Neuron (in vitro differentiated cells): ENCODE data around the gene NFE2L1.

Experiments used
- H2AFZ ChIP-seq: one replicate; pipeline ENCODE4 v1.6.1; 2013; ENCODE audit warnings: low read depth, mild to moderate bottlenecking, inconsistent platforms, low read length, moderate library complexity
- H3K27me3 ChIP-seq: one replicate; pipeline ENCODE4 v1.6.1; 2013; ENCODE audit warnings: low read length; ENCODE audit not compliant: insufficient read depth
- H3K36me3 ChIP-seq: one replicate; pipeline ENCODE4 v1.6.1; 2013; ENCODE audit warnings: low read length; ENCODE audit not compliant: insufficient read depth
- H3K4me1 ChIP-seq: one replicate; pipeline ENCODE4 v1.6.1; 2013; ENCODE audit warnings: low read length; ENCODE audit not compliant: insufficient read depth
- H3K4me3 ChIP-seq: 2 replicates; pipeline ENCODE4 v1.5.1; 2013; ENCODE audit warnings: mild to moderate bottlenecking, low read length, moderate library complexity
- H3K9me3 ChIP-seq: one replicate; pipeline ENCODE4 v1.6.1; 2013; ENCODE audit warnings: low read length

Gene NFE2L1

DNA sequence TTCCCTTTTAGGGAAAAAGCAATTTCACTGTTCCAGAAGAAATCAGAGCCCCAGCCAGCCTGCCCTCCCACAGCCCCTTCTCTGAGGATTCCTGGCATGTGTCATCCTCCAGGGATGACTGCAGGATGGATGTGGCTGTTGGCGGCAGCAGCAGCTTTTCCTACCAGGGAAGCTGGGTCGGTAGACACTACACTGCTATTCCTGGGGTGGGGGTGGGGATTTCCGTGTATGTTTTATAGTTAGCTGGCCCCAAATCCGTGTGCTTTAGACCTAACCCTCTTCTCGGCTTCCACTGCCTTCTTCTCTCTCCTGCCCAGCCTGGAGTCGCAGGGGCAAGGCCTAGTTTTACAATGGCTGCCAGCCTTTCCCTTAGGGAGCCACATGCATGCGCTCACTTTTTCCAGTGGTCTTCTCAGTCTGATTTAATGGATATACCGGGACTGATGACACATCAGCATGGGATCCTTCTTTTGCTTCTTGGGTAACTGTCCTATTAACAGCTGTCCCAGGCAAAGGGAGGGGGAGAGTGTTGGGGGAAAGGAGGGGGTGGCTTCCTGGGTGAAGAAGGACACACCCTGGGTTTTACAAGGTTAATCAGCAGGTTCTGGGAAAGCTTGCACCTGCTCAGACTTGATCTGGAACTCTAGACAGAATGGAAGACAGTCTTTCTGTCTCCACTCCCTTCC lies 2.7 kb upstream of the NFE2L1 start:
- H3K27me3 ChIP-seq: no peaks in the 10 kb centered on the region
- H3K36me3 ChIP-seq: peaks cover 1% of the 10 kb centered on the region
- no peaks in the 10 kb centered on the region for H3K9me3 ChIP-seq
- H3K4me1 ChIP-seq: peaks cover 26% of the 10 kb centered on the region
- no peak overlapping the region for H2AFZ ChIP-seq
- H3K4me3 ChIP-seq: no peak overlapping the region

DNA sequence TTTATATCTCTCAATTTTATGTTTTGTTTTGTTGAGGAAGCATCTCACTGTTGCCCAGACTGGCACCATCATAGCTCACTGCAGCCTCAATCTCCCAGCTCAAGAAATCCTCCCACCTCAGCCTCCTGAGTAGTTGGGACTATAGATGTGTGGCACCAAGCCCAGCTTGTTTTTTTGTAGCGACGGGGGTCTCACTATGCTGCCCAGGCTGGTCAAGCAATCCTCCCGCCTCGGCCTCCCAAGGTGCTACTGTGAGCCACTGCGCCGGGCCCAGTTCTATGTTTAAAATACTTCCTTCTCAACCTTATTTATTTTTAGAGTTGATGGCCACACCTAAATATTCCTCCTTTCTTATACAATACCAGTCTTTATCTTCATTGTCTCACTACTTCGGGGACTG lies 1.9 kb upstream of the NFE2L1 start:
- no peaks in the 10 kb centered on the region for H3K9me3 ChIP-seq
- no peaks in the 10 kb centered on the region for H3K27me3 ChIP-seq
- H2AFZ ChIP-seq: no peak overlapping the region
- H3K4me1 ChIP-seq: peaks cover 34% of the 10 kb centered on the region
- H3K36me3 ChIP-seq: peaks cover 10% of the 10 kb centered on the region
- H3K4me3 ChIP-seq: peak overlapping the region; percentile 74

DNA sequence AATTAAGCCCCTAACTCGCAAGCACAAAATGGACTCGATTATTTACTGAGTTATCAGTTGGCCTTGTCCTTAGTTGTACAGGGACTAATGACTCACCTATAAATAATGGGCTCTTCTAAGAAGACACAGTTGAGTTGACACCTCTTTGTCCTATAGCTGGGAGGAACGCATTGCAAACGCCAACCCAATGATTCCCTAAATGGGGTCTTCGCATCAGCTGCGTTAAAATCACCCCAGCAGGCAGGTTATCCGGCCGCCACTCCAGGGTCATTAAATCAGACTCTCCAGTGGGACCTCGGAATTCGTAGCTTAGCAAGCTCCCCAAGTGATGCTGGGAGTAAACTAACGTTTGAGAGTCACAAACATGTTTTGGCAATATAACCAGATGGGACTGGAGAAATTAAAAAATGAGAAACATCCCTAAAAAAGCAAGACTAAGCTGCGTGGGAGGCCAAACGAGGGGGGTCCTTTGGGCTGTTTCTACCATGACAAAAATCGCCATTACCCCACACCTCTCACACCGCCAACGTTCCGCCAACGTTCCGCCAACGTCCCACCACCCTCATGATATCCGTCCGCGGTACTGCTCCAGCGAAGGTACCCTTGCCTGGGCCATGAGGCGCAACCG lies 932 bp upstream of the NFE2L1 start:
- Histone ChIP-seq H3K4me3 (peak overlapping the region; percentile 74), H3K9me3 (no peaks in the 10 kb centered on the region), H3K27me3 (no peaks in the 10 kb centered on the region), H3K36me3 (peaks cover 16% of the 10 kb centered on the region), H2AFZ (peak overlapping the region; percentile 29), H3K4me1 (peaks cover 44% of the 10 kb centered on the region)

DNA sequence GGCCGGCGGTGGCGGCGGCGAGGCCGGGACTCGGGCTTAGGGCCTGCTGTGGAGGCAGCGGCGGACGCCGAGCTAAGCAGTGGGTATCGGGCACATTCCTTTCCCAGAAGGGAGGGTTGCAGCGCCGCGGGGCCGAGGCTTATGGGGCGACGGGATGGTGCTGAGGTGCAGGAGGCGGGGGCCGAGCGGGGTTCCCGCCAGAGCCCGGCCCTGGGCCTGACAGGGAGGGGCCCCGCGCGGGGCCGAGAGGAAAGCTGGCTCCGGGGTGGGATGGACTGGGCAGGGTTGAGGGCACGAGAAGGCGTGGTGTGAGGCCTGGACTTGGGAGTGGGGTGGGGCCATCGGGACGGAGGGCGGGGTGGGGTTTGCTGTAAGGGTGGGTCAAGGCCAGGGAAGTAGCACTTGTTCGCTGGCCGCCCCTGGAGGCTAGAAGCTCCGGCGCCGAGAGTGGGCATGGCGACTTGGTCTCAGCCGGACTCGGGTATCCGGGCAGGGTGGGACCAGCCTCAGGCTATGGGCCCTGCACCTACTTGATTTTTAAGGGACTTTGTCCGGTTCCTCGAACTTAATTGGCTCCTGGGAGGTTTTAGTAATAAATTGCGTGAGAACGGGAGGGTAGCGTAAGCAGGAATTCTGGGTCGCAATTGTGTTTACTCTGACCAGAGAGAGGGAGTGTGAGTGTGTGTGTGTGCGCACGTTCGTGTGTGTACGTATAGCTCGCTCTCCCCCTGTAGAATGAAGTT lies 396 bp downstream of the NFE2L1 start:
- Histone ChIP-seq H3K4me1 (peaks cover 57% of the 10 kb centered on the region), H3K4me3 (peak overlapping the region; percentile 76), H3K27me3 (no peaks in the 10 kb centered on the region), H2AFZ (no peak overlapping the region), H3K9me3 (no peaks in the 10 kb centered on the region), H3K36me3 (peaks cover 27% of the 10 kb centered on the region)

DNA sequence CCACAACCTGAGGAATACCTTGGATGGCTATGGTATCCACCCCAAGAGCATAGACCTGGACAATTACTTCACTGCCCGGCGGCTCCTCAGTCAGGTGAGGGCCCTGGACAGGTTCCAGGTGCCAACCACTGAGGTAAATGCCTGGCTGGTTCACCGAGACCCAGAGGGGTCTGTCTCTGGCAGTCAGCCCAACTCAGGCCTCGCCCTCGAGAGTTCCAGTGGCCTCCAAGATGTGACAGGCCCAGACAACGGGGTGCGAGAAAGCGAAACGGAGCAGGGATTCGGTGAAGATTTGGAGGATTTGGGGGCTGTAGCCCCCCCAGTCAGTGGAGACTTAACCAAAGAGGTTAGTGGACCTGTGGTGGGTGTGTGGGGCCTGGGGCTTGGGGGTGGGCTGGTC lies 3.1 kb downstream of the NFE2L1 start:
- Histone ChIP-seq H3K9me3 (no peaks in the 10 kb centered on the region), H3K4me3 (no peak overlapping the region), H3K27me3 (no peaks in the 10 kb centered on the region), H2AFZ (no peak overlapping the region), H3K36me3 (peaks cover 41% of the 10 kb centered on the region), H3K4me1 (peaks cover 73% of the 10 kb centered on the region)

DNA sequence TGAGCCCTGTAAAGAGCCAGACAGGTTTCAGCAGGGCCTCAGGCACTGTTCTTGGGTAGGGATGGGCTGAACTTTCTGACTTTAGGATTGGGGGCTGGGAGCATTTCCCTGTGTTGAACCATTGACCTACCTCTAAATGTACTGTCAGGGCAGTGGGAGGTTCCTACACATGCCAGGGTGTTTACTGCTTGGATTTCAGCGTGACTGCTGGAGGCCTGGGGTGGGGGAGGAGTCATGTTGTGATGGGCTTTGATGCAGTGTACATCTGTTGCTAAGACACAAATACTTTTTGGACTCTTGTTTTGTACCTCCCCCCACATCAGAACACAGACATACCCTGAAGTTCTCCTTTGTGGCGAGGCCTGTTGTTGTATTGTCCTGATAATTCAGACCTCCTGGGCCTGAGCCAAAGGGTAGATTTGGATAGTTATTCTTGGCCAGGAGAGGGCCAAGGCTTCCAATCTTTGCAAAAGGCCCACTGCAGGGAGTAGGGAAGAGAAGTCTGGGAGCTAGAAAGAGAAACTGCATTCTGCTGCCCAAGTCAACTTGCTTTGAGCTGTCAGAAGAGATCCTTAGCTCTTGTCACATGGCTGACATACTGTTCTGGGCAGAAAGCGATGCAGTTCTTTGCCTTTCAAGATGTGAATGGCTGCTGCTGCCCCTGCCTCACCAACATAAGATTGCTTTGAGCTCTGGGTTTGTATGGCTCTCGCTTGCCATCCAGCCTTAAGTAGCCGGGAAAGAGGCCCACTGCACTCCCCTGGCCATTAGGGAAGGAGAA lies 3.7 kb downstream of the NFE2L1 start:
- peaks cover 47% of the 10 kb centered on the region for H3K36me3 ChIP-seq

DNA sequence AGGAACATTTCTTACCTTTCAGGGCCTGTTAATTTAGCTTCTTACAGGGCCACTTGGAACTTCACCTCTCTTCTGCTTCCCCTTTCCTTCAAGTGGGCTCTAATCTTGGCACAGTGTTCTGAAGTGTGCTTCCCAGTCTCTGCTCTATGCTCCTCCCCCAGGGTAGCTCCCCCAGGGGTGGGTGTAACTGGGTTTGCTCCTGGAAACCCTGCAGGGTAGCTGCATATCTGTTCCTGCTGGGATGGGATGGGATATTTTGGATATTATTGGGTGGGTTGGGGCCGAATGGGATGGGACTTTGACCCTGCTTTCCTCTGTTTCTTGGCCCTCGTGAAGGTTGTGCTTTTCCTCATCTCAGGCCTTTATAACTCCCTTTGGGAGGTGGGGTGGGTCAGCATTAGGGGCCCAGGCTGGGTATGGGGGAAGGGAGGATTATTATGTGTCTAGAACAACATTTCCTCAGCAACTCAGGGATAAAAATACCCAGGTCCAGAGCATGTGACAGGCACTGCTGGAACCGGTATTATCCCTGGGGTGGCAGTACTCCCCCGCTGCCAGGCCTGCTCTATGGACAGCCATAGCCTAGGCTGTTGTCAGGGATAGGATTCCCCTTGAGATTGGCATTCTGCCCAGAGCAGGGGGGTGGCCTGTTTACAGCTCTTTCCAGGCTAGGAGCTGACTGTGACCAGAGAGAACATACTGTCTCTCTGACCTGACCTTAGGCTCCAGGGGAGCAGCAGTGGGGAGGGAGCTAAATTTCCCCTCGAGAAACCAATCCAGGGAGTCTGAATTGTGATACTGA lies 5.0 kb downstream of the NFE2L1 start:
- Histone ChIP-seq H3K4me1 (peaks cover 65% of the 10 kb centered on the region), H3K9me3 (no peaks in the 10 kb centered on the region), H3K27me3 (no peaks in the 10 kb centered on the region), H3K4me3 (no peak overlapping the region), H2AFZ (no peak overlapping the region), H3K36me3 (peaks cover 59% of the 10 kb centered on the region)

More for the DNA sequence above, 3.7 kb downstream of the NFE2L1 start:
- peaks cover 70% of the 10 kb centered on the region for H3K4me1 ChIP-seq
- no peak overlapping the region for H3K4me3 ChIP-seq
- H3K27me3 ChIP-seq: no peaks in the 10 kb centered on the region
- no peak overlapping the region for H2AFZ ChIP-seq
- H3K9me3 ChIP-seq: no peaks in the 10 kb centered on the region

DNA sequence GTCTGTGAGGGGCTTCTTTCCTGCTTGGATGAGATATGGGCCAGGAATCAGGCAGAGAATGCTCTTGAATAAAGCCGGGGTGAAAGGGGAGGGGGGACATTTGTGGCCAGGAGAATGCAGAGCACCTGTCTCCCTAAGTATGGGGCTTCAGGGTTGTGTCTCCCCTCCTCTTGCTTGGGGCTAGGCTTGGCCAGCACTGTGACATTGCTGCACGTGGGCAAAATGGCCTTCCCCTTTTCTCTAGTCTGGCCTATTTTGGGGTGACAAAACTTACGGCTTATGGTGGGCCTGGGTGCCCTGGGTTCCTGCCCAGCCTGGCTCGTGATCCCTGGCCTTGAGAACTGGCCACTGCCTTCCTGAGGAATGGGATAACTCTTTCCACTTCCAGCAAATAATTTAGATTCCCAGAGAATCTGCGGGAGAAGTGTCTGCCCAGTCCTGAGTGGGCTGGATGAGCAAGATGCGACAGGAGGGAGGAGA lies 5.6 kb downstream of the NFE2L1 start:
- H3K36me3 ChIP-seq: peaks cover 66% of the 10 kb centered on the region
- H3K27me3 ChIP-seq: no peaks in the 10 kb centered on the region
- H3K4me3 ChIP-seq: no peak overlapping the region
- H2AFZ ChIP-seq: no peak overlapping the region
- peaks cover 65% of the 10 kb centered on the region for H3K4me1 ChIP-seq
- H3K9me3 ChIP-seq: no peaks in the 10 kb centered on the region

DNA sequence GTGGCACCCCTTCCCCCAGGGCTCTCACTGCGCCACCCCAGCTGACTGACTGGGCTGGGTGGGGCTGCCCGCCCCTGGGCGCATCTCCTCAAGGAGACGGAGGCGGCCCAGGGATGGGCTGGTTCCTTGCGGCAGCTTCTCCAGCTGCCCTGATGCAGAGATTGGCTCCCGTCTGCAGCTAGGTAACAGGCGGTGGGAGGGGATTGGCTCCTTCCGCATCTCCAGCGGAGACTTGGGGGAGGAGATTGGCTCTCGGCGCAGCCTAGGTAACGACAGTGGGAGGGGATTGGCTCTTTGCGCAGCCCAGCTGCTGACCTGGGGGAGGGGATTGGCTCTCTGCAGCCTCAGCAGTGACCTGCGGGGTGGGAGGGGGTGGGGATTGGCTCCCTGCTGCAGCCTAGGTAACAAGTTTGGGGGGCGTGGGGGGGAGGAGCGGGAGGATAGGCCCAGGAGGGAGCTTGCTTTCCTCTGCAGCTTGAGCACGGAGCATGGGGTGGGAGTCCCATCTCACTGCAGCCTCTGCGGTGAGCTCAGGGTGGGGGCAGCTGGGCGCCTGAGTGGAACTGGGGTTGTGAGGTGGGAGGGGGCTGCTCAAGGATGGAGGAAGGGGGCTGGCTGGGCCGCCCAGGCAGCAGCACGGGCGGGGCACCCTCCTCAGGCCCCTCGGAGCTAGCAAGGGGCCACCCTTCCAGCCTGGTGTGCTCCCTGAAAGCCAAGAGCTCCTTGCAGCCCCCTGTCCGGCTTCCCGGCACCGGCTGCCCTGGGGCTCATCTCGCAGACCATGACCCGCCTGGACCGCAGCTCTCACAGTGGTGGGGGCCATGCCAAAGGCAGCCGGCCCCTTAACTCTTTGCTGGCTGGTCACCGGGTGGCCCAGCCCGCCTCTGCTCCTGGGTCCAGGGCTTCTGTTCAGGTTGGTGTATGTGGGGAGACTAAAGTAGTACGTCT lies 6.4 kb downstream of the NFE2L1 start:
- Histone ChIP-seq H3K9me3 (no peaks in the 10 kb centered on the region), H3K4me3 (peak overlapping the region; percentile 22), H3K36me3 (peaks cover 73% of the 10 kb centered on the region), H3K27me3 (no peaks in the 10 kb centered on the region), H3K4me1 (peaks cover 62% of the 10 kb centered on the region), H2AFZ (no peak overlapping the region)

DNA sequence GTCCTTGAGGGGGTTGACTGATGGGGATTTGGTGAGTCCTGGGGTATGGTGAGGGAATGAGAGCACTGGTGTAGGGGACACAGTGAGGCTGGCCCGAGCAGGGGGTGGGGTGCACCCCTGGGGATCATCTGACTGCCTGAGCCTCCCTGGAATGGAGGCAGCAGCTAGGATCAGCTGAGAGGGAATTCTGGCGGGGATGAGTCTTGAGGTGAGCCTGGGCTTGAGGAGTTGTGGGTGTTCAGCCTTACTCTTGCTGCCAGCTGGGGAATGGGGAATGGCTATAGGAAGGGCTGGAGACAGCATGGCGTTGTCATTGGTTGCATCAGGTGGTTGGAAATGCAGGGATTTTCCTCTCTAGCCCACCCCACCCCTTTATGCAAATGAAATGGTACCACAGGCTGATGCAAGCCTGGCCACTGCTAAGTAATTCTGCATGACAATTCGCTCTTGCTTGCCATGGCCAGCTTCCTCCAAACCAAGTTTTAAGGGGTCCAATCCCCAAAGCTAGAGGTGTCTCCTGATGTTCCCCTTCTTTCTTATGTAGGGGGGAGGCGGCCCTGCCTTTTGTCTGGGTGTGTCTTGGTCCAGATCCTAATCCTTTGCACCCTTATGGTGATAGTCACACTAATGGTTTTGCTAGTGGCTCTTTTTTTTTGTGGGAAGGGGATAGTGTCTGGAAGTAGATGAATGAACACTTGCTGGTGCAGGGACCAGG lies 7.5 kb downstream of the NFE2L1 start:
- H3K27me3 ChIP-seq: no peaks in the 10 kb centered on the region
- H3K36me3 ChIP-seq: peaks cover 78% of the 10 kb centered on the region
- H3K4me3 ChIP-seq: no peak overlapping the region
- H3K4me1 ChIP-seq: peaks cover 53% of the 10 kb centered on the region
- no peak overlapping the region for H2AFZ ChIP-seq
- no peaks in the 10 kb centered on the region for H3K9me3 ChIP-seq

DNA sequence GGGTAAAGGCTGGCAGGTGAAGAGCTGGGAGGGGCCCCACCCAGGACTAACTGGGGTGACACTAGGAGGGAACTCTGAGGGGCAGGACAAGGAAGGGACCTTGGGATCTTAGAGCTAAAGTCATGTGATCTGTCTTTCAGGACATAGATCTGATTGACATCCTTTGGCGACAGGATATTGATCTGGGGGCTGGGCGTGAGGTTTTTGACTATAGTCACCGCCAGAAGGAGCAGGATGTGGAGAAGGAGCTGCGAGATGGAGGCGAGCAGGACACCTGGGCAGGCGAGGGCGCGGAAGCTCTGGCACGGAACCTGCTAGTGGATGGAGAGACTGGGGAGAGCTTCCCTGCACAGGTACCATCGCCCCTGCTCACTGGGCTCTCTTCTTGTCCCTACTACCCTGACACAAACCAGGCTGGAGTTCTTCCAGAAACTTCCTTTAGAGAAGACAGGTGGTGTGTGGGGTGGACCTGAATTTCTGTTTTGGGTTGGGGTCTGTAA lies 8.1 kb downstream of the NFE2L1 start:
- no peak overlapping the region for H2AFZ ChIP-seq
- peaks cover 47% of the 10 kb centered on the region for H3K4me1 ChIP-seq
- H3K4me3 ChIP-seq: no peak overlapping the region
- no peaks in the 10 kb centered on the region for H3K27me3 ChIP-seq
- no peaks in the 10 kb centered on the region for H3K9me3 ChIP-seq
- H3K36me3 ChIP-seq: peaks cover 76% of the 10 kb centered on the region
